Hepatocyte (in vitro differentiated cells): ENCODE measurements around the gene LY86.

Experiments
- EZH2 ChIP-seq: fragments of 200-600 bp; sonication (generic); IDR thresholded peaks from 2 replicates; pipeline ENCODE4 v1.6.1; 2016; ENCODE audit warnings: antibody characterized with exemption, mild to moderate bottlenecking, borderline replicate concordance
- EZH2phosphoT487 ChIP-seq: fragments of 200-600 bp; sonication (generic); IDR thresholded peaks from one replicate; pipeline ENCODE4 v1.6.1; 2018; ENCODE audit warnings: antibody characterized with exemption, mild to moderate bottlenecking, low read depth, moderate library complexity; ENCODE audit not compliant: unreplicated experiment, severe bottlenecking
- TF ChIP-seq, protein P1 (sequence below): fragments of 200-600 bp; sonication (generic); IDR thresholded peaks from 2 replicates; pipeline ENCODE4 v1.5.1; 2016; ENCODE audit warnings: antibody characterized with exemption, mild to moderate bottlenecking; ENCODE audit not compliant: poor library complexity

DNA sequence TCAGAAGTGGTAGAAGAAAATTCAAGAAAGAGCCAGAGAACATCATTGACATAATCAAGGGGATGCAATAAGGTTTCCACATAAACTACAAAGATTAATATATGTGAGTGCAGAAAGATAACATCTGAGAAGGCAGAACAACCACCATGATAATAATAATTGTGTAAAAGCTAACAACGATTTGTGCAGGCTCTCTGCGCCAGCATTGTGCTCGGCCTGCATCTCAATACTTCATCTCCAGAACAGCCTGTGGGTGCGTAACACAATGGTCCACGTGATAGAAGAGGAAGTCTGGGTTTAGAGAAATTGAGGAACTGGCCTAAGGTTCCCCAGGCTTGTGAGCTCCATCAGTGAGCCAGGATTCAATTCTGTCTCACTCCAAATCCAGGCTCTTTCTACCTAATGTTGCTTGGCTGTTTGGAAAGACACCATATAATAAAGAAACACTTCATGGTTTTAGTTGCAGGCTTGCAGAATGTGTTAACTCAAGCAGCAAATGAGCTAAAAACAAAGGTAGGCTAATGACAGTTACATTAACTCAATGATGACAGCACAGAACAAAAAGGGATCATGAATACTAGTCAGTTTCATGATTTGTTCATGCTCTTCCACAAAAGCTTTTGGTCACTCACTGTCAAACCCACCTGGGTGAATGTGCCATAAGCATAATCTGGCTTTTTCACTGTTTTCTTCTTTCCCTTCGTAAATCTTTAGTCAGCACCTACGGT, 71.2 kb downstream of the LY86 start:
- TF ChIP-seq, protein P1, sequence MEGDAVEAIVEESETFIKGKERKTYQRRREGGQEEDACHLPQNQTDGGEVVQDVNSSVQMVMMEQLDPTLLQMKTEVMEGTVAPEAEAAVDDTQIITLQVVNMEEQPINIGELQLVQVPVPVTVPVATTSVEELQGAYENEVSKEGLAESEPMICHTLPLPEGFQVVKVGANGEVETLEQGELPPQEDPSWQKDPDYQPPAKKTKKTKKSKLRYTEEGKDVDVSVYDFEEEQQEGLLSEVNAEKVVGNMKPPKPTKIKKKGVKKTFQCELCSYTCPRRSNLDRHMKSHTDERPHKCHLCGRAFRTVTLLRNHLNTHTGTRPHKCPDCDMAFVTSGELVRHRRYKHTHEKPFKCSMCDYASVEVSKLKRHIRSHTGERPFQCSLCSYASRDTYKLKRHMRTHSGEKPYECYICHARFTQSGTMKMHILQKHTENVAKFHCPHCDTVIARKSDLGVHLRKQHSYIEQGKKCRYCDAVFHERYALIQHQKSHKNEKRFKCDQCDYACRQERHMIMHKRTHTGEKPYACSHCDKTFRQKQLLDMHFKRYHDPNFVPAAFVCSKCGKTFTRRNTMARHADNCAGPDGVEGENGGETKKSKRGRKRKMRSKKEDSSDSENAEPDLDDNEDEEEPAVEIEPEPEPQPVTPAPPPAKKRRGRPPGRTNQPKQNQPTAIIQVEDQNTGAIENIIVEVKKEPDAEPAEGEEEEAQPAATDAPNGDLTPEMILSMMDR = no peak
- TF ChIP-seq EZH2 (no peak), EZH2phosphoT487 (no peak)
